ENCODE data around the gene ITCH.
A peak's percentile ranks its signal among the peaks of the same experiment; 100 is the strongest.

The ITCH gene

GRCh38 chr20:34535857-34536256, 172.8 kb downstream of the ITCH start:
- DNase-seq: no peak

- peak; percentile 54 for DNase-seq
Observed at GRCh38 chr20:34536798-34537394, 173.8 kb downstream of the ITCH start.

DNA sequence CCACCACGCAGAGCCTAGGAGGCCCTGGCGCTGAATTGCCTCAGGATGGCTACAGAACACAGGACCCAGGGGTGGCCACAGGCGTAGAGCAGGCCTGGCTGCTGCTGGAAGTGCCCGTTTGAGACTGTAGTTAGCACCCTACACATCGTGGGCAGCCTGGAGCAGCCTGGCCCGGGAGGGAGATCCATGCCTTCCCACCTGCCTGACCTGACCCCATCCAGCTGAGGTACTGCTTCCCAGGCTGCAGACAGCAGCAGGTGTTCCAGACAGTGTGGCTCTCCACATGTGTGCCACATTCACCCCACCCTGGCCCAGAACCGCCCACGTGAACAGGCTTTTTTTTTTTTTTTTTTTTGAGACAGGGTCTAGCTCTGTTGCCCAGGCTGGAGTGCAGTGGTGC, 174.6 kb downstream of the ITCH start:
- DNase-seq: no peak

DNA sequence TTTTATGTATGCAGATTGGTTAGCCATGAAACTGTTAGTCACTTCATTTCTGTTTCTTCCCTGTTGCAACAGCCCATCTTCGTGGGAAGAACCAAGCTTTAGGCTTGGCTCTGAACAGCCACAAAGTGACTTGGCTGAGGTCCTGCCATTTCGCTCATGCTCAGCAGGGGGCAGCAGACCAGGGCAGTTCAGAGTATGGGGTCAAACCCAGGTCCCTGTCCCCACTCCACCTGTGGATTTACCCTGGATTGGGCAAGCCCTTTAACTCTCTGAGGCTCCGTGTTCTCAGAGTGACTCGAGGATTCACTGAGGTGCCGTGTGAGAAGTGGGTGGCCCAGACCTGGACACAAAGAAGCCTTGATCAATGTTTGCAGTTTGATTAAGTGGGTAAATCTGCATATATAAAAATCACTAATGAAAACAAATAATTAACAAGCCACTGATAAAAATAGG, 175.6 kb downstream of the ITCH start:
- peak; percentile 63 for DNase-seq

DNA sequence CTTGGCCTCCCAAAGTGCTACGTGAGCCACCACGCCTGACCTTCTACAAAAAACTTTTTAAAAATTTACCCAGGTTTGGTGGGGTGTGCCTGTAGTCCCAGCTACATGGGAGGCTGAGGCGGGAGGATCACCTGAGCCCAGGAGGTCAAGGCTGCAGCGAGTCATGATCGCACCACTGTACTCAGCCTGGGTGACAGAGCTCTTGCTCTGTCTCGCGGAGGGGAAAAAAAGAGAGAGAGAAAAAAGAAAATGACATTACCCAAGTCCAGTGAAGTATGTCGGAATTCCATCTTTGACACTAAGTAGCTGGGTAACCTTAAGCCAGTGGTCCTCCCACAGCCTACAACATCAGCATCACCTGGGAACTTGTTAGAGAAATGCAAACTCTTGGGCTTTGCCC, 176.7 kb downstream of the ITCH start:
- DNase-seq: no peak

- DNase-seq: no peak
Observed at GRCh38 chr20:34540596-34541263, 177.7 kb downstream of the ITCH start.

GRCh38 chr20:34541264-34541901, 178.3 kb downstream of the ITCH start:
- DNase-seq: peak; percentile 17

DNA sequence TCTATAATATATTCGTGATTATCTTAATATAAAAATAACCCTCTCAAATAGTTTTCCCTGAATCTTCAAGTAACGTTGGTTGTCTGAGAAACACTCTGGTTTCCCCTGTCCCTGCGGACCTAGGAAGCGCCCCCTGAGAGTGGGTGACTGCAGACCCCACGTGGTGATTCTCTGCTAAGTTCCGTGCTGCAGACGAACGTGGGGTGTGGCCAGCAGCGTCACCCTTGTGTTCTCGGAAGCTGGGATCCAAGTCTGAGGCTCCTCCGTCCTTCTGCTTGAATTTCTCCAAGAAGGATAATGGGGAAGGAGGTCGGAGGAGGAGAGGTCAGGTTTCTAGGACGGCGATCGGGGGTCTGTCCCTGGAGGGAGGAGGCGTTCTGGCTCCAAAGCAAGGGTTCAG, 178.8 kb downstream of the ITCH start:
- no peak for DNase-seq

GRCh38 chr20:34542439-34542838, 179.4 kb downstream of the ITCH start:
- no peak for DNase-seq

GRCh38 chr20:34543463-34544056, 180.5 kb downstream of the ITCH start:
- DNase-seq: no peak

DNA sequence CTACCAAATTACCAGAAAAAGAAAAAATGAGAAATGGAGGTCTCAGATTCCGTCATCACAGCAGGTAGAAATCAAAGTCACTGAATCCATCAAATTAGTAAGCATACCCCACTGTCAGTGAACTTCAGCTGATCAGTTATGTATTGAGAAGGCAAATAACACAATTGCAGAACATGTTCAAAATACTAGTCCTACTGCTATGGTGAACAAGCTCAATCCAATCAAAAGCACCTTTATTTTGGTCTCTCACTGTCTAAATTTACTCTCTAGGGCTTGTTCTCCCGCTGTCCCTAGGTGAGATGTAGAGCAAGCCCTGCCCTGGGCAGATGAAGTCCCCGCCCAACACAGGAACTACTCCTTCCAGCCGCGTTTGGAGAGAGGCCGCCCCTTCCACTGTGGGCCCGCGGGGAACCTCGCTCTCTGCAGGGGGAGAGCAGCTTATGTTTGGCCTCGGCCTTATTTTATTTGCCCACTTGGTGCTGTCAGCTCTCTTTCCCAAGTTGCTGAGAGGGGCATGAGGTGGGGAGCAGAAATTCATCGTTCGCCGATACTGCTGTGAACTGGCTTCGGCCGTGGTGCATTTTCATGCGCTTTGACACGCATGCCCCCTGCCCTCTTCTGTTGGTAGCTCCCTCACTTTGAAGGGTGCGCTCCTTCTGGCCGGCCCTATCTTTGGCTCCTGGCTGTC, 181.2 kb downstream of the ITCH start:
- DNase-seq: peak; percentile 39

DNA sequence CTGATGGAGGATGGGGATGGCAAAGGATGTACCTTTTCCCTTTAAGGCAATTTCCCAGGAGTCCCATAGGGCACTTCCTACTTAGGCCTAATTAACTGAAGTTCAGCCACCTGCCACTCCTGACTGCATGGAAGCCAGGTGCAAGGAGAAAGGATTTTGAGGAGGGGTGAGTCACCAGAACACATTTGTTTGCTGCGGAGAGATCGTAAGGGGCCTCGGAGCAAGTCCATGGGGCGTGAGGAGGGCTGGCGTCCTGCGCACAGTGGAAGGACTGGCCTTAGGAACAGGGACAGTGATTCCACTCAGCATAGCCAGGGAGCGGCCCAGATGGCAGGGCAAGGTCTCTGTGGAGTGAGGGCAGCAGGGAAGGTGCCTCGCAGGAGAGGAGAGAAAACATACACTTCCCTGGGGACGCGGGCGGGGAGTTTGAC, 183.7 kb downstream of the ITCH start:
- DNase-seq: no peak

DNA sequence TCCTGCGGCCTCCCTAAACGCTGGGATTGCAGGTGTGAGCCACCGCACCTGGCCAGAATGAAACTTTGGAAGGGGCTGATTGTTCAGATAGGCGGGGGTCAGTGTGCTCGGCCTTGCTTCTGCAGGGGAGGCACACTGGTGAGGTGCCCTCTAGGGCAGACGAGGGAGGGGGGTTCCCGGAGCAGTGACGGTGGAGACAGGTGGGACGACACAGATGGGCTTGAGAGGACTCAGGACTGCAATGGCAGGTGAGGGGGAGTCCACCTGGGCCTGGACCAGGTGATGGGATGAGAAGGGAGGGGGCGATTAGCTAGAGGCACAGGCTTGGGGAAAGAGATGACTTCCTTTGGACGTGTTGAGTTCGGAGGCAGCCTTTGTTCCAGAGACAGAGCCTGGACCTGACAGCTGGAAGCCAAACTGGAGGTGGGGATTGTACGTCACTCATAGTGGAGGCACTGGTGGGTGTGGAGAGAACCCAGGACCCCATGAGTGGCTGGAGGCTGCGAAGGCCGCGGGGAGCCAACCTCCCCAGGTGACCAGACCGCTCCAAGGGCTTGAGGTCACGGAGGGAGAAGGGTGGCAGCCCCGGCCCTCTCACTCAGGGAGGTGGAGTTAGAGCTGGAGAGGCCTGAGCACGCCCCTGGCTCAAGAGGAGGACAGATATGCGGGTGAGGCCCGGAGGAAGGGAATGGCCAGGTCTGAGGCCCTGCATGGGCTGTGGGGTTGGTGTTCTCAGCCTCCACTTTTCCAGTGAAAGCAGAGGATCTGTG, 185.0 kb downstream of the ITCH start:
- no peak for DNase-seq

DNA sequence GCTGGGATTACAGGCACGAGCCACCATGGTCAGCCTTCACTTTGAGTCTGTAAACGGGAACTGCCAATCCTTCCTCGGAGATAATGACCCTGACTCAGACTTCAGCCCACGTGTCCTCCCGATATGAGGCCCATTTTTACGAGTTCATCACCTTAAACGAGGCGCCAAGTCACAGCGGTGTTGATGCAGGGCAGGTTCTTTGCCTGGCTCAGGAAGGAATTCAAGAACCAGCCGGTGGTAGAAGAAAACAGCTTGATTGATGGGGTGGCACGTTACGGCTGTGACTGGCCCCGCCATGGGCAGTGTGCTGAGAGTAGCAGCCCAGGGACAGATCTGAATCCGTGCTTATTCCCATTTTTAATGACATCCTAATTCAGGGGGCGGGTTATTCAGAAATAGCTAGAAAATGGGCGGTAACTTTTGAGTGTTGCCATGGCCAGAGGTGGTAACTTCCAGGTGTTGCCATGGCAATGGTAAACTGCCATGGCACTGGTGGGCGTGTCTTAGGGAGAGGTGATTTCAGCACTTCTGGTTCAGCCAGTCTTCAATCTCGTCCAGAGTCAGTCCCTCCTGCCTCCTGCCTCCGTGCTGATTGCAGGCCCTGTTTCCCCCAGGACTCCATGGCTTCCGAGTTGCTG, 186.3 kb downstream of the ITCH start:
- DNase-seq: no peak

DNA sequence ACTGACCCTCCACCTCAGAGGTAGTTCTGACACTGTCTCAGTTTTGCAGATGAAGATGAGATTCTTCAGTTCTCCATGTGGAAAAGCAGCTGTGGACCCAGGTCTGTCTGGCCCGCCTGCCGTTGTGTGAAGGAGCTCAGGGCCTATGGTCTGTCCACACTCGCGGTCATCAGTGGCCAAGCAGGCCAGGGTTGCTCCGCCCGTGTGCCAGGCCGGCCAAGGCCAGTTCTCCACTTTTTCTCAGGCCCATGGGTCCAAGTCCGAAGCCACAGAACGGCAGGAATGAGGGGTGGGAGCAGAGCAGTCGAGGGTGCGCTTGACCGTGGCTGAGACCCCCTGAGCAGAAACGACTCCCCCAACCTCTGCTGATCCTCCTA, 186.8 kb downstream of the ITCH start:
- no peak for DNase-seq

GRCh38 chr20:34552569-34552968, 189.5 kb downstream of the ITCH start:
- DNase-seq: no peak

DNA sequence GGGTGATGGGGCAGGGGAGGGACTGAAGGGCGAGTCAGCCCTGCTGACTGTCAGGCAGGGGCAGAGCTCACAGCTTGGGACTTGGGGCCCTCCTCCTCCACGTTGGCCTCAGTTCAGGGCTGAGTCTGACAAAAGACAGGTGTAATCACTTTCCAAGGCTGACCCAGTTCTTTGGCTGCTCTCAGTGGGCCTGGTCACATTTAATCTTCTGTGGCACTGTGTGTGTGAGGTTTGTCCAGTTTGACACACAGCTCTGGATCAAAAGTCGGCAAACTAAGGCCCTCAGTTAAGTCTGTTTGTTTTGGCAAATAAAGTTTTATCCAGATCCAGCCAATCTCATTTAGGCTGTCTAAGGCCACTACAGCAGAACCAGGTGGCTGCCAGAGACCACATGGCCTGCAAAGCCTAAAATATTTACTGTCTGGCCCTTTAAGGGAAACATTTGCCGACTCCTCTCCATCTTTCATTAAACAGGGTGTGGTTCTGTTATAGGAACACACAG, 190.3 kb downstream of the ITCH start:
- DNase-seq: no peak

GRCh38 chr20:34557936-34558319, 194.9 kb downstream of the ITCH start:
- DNase-seq: no peak

DNA sequence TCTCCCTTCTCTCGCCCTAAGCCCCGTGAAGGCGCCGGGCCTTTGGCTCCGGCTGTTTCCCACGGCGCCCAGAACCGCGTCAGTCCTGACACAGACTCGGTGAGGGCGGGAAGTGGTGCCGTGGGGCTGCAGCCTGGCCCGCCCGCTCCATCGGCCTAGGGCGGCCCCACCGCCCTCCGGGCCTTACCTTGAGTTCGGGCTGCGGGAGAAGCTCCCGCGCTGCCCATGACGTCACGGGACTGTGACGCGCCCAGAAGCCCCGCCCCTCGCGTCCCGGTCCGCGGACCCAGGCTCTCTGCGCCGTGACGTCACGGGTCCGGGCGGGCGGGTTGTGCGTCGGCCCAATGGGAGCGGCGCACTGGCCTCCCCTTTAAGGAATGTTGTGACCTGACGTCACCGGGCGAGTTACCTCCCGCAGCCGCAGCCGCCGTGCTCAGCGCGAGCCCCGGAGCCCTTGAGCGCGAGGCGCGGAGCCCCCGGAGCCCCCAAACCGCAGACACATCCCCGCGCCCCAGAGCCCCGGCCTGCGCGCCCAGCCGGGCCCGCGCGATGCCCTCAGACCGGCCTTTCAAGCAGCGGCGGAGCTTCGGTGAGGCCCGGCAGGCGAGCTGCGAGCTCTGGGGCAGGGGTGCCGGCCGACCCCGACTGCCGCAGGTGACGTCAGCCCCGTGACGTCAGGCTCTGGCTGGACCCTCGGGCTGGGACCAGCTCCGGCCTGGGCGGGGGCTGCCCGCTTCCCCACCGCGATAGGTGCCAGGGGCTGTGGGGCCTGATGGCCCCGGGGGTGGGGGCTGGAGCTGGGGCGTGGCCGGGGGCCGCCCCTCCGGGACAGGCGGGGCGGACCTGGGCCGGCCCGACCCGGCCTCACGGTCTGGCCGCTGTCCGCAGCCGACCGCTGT, 195.5 kb downstream of the ITCH start, which contains the start of gene MAP1LC3A:
Gene MAP1LC3A, plus strand, starts transcription at position 399 of the 899 bp plus-strand sequence. Its CDS starts 151 bp downstream, at position 550.
- peak; percentile 91 for DNase-seq

DNA sequence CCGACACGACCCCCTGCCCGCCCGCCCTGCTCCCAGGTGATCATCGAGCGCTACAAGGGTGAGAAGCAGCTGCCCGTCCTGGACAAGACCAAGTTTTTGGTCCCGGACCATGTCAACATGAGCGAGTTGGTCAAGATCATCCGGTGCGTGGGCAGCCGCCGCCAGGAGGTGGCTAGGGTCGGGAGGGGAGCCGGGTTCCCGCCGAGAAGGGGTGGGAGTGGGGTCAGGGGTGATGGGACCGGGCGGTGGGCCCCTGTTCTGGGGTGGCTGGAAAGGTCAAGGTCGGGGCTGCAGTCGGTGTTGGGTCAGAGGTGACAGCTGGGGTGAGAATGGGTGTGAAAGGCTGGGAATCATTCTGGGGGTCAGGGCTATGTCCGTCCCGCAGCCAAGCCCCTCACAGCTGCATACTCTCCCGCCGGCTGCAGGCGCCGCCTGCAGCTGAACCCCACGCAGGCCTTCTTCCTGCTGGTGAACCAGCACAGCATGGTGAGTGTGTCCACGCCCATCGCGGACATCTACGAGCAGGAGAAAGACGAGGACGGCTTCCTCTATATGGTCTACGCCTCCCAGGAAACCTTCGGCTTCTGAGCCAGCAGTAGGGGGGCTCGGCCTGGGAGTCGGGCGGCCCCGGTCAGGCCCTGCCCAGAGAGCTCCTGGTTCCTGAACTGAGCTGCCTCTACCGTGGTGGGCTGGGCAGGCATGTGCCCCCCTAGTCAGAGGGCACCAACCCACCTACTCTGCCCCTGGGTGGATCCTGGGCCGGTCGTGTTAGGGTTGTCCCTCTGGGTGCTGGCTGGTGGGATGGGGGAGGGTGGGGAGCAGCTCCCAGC, 196.5 kb downstream of the ITCH start:
- no peak for DNase-seq
